Mucosa of rectum (tissue), 2 donors: ENCODE data around the gene COL21A1.
A peak's percentile ranks its signal among the peaks of the same experiment; 100 is the strongest.

Experiments
- H3K27ac ChIP-seq, 2 donors: one replicate each; pipeline ENCODE4 v1.7.0; 2013; ENCODE audit warnings: inconsistent platforms in 2 of 2, low read depth in 2 of 2, low read length in 2 of 2
- H3K27me3 ChIP-seq, 2 donors: one replicate each; pipeline ENCODE4 v1.7.0; 2013; ENCODE audit warnings: low read length in 2 of 2; ENCODE audit not compliant: control insufficient read depth in 2 of 2, insufficient read depth in 2 of 2
- H3K36me3 ChIP-seq, 2 donors: one replicate each; pipeline ENCODE4 v1.7.0; 2013; ENCODE audit warnings: low read length in 2 of 2; ENCODE audit not compliant: control insufficient read depth in 2 of 2, insufficient read depth in 2 of 2
- H3K4me1 ChIP-seq, 2 donors: one replicate each; pipeline ENCODE4 v1.7.0; 2013; ENCODE audit warnings: low read length in 2 of 2, mild to moderate bottlenecking in 1 of 2; ENCODE audit not compliant: control insufficient read depth in 2 of 2, insufficient read depth in 2 of 2
- H3K4me3 ChIP-seq, 2 donors: one replicate each; pipeline ENCODE4 v1.7.0; 2013; ENCODE audit warnings: low read length in 2 of 2
- H3K9ac ChIP-seq, 2 donors: one replicate each; pipeline ENCODE4 v1.7.0; 2013; ENCODE audit warnings: low read length in 2 of 2, low read depth in 1 of 2, mild to moderate bottlenecking in 1 of 2
- H3K9me3 ChIP-seq, 2 donors: one replicate each; pipeline ENCODE4 v1.7.0; 2013; ENCODE audit warnings: low read length in 2 of 2; ENCODE audit not compliant: control insufficient read depth in 2 of 2
- donor health status: healthy.
- donor health status: Normal muscosa, but diverticular disease.

Gene COL21A1

DNA sequence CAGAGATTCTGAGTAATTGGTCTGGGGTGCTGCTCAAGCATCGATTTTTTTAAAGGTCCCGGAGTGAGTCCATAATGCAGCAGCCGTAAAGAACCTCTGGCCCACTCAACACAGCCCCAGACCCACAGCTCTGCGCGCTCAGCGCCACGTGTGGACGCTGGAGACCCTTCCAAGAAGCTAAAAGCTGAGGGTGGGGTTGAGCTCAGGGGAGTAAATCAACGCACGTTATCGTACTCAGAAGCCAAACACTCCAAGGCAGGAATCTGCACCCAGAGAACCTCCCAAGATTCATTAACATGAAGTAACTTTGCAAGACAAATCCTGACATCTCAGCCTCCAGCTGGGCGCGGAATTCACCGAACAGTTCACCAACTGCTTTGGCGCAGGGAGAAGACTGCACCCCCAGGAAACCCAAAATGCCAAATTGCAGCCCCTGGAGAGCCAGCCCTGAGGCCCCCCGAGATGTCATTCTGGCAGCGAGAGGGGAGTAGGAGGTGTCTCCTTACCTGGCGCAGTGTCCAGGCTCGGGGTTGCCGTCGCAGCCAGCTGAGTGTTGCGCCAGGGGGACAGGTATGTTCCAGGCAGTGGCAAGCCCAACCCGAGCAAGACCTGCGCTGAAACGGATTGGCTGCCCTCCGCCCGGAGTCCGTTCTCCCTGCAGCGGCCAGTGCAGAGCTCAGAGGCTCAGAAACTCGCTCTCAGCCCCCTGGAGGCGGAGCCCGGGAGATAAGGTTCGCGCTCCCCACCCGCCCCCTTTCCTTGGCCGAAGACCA, at the start of gene COL21A1:
TSS of gene COL21A1 (minus strand) at position 700 of the 773 bp plus-strand sequence. CDS start 64,962 bp downstream, outside the sequence.
- Histone ChIP-seq H3K27ac (no peak within 1 kb of the TSS), H3K9me3 (no peaks in the 10 kb centered on the region), H3K36me3 (no peaks in the 10 kb centered on the region), H3K27me3 (peaks cover 0 to 2% of the 10 kb centered on the region in 2 donors), H3K9ac (no peak within 1 kb of the TSS), H3K4me3 (peak within 1 kb of the TSS; percentile 61 to 62), H3K4me1 (peaks cover 0 to 3% of the 10 kb centered on the region in 2 donors)

DNA sequence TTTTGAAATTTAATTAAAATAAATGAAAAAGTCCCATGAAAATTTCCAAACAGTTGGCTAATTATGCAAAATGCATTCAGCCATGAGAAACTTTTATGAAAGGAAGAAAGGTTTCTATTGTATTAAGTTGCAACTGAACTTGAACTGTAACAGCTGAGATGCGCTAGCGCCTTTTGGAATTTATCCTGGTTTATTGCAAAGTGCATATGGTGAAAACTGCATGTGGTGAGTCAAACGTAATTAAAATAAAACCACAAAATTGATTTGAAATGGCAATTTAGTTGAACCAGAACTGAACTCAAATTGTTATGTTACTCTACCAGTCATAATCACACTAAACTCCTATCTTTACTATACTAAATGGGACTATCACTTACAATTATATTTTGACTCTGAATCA, 46.4 kb upstream of the COL21A1 start:
- Histone ChIP-seq H3K4me3 (no peak overlapping the region), H3K27me3 (no peaks in the 10 kb centered on the region), H3K27ac (no peak overlapping the region), H3K4me1 (no peaks in the 10 kb centered on the region), H3K9ac (no peak overlapping the region), H3K36me3 (no peaks in the 10 kb centered on the region), H3K9me3 (no peaks in the 10 kb centered on the region)

DNA sequence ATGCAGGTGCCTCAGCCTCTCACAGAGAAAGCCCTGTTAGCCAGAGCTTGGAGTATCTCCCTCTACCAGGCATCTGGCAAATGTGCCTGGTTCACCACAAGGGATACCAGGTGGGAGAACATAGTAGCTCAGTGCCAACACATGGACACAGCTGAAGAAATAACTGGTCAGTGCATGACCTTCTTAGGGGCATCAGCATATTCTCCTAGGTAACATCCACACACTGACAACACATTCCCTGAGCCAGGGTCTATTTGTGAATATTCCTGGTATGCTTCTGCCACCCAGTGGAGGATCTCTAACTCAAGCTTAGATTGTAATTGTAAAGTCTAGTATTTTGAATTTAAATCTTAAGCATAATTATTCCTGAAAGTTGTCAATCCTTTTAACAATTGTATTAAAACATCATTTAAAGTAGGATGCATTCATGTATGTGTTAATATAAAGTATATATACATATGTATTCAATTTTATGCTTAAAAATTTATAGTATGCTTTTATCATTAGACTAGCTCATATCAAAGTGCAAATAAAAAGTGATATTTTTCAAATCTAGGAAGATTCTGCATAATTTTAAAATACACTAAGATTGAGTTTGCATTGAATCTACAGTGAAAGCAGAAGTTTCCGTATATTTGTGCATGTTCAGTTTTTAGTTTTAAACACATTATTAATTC, 45.3 kb upstream of the COL21A1 start:
- no peaks in the 10 kb centered on the region for H3K4me1 ChIP-seq
- no peak overlapping the region for H3K4me3 ChIP-seq
- no peaks in the 10 kb centered on the region for H3K36me3 ChIP-seq
- no peaks in the 10 kb centered on the region for H3K9me3 ChIP-seq
- no peaks in the 10 kb centered on the region for H3K27me3 ChIP-seq
- H3K9ac ChIP-seq: no peak overlapping the region
- no peak overlapping the region for H3K27ac ChIP-seq

DNA sequence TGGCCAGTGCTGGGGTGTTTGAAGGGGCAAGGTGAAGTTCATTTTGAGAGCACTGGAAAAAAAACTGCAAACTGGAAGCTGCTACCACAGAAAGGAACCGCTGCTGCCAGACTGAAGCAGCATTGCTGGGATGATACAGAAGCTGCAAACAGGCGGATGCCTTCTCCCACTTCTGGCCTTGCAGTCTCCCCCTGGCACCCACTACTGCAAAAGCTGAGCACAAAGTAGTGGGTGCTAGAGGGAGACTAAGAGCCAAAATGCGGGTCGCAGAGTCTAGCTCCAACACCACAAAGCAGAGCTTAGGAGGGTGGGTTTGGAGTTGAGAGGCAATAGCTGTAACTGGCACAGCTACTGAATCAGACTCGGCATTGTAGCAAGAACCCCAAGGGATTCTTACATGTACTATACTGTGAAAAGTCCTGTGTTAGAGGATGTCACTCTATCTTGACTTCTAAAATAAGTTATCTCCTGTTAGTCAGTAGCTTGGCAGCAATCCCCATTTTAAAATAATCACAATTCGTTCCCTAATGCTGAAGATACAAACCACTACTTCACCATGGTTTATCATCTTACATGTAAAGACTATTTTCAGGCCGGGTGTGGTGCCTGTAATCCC, 44.0 kb upstream of the COL21A1 start:
- no peaks in the 10 kb centered on the region for H3K27me3 ChIP-seq
- H3K9ac ChIP-seq: no peak overlapping the region
- H3K36me3 ChIP-seq: no peaks in the 10 kb centered on the region
- H3K4me1 ChIP-seq: no peaks in the 10 kb centered on the region
- H3K27ac ChIP-seq: no peak overlapping the region
- no peak overlapping the region for H3K4me3 ChIP-seq
- no peaks in the 10 kb centered on the region for H3K9me3 ChIP-seq

DNA sequence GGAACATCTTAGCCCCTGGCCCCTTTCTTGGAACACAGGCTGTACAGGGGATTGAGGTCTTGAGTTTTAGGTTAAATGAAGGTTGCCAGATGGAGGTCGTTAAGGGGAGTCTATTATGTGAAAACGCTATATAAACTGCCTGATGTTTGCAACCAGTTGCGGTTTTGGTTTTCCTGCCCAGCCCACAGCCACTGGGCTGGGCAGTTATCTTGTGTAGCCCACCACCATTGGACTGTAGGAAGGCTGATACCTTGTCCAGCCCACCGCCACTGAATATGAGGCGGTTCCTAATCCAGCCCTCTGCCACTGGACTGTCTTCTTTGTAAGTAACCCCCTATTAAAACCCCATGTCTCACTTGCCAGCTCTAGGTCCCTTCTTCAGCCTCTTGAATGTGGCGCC, 42.3 kb upstream of the COL21A1 start:
- H3K4me3 ChIP-seq: no peak overlapping the region
- H3K4me1 ChIP-seq: no peaks in the 10 kb centered on the region
- H3K27ac ChIP-seq: no peak overlapping the region
- no peaks in the 10 kb centered on the region for H3K9me3 ChIP-seq
- no peaks in the 10 kb centered on the region for H3K27me3 ChIP-seq
- no peaks in the 10 kb centered on the region for H3K36me3 ChIP-seq
- no peak overlapping the region for H3K9ac ChIP-seq

DNA sequence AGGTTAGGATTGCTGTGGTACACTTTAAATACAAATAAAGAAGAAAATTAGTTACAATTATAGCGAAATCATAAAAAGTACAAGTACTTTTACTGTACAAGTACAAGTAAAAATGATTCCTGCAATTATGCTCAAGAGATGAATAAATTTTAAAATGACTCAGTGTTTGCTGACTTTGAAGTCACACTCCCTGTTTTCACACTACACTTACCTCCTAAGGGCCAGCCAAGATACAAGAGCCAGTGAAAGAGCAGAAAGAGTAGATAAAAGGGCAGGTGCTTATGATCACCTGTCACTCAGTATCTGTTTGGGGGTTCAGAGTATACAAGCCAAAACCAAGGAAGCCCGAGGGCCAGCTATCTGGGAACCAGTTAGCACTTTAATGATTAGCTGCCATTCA, 41.0 kb upstream of the COL21A1 start:
- Histone ChIP-seq H3K4me3 (no peak overlapping the region), H3K9me3 (no peaks in the 10 kb centered on the region), H3K4me1 (no peaks in the 10 kb centered on the region), H3K27ac (no peak overlapping the region), H3K36me3 (no peaks in the 10 kb centered on the region), H3K9ac (no peak overlapping the region), H3K27me3 (no peaks in the 10 kb centered on the region)

DNA sequence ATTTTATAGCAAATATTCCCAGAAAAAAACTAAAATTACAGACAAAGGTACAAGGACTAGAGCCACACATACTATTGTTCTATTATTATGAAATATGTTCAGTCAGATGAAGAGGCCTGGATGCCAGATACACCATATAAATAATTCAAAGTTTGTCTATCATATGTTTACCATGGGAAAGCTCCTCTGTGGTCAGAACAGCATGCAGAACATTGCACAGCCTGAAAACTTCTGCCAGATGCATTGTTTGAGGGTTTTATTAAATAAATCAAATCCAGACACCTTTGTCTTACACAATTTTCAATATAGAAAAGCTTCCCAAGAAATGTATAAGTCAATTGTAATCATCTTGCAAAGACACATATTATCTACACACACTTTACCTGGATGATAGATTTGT, 35.0 kb upstream of the COL21A1 start:
- H3K27ac ChIP-seq: no peak overlapping the region
- no peaks in the 10 kb centered on the region for H3K9me3 ChIP-seq
- H3K27me3 ChIP-seq: no peaks in the 10 kb centered on the region
- no peaks in the 10 kb centered on the region for H3K4me1 ChIP-seq
- H3K4me3 ChIP-seq: no peak overlapping the region
- no peak overlapping the region for H3K9ac ChIP-seq
- no peaks in the 10 kb centered on the region for H3K36me3 ChIP-seq

DNA sequence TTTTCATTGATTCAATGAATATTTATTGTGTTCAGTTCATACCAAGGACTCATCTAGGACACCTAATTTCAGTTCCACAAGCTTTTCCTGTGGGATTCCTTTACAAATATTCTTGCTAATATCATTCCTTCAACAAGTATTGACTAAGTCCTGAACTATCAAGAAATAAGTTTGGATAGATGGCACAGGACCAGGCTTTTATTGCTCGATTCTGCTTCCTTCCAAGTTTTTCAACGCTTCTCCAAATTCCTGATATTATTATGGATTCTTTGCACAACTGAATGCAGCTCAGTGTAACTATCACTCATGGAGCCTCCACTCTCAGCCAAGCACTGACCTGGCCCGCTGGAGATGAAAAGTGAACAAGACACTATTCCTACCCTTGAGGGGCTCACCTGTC, 32.7 kb upstream of the COL21A1 start:
- Histone ChIP-seq H3K4me1 (no peaks in the 10 kb centered on the region), H3K9me3 (no peaks in the 10 kb centered on the region), H3K4me3 (no peak overlapping the region), H3K27me3 (no peaks in the 10 kb centered on the region), H3K9ac (no peak overlapping the region), H3K27ac (no peak overlapping the region), H3K36me3 (no peaks in the 10 kb centered on the region)

DNA sequence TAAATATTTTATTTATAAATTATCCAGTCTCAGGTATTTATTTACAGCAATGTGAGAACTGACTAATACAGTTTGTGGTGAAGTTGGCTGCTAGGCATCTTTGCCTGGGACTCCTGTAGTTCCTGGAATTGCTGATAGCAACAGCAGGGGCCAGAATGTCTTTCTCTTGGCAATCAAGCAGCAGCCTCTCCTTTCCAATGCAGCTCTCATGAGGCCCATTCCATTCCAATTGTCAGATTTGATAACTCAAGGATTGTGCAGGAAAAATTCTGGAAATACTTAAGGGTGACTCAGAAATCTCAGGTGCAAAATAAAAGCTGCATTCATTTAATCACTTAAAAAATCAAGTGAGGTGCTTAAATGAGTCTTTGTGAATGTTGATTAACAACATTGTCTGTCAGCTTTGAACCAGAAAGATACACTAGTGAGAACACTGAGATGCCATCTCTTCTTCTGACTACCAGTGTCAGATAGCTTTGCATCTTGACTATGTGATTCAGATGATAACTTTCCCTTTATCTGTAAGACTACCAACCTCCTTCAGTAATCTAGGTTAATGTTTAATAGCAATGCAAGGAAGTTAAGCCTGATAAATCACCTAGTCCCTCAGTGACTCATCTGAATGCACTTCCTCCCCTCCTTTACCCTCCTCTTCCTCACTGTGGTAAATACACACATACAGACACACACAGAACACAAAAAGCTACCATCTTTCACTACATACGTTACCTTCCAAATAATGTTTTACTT, 32.1 kb upstream of the COL21A1 start:
- Histone ChIP-seq H3K36me3 (no peaks in the 10 kb centered on the region), H3K4me3 (no peak overlapping the region), H3K27me3 (no peaks in the 10 kb centered on the region), H3K4me1 (no peaks in the 10 kb centered on the region), H3K9ac (no peak overlapping the region), H3K27ac (no peak overlapping the region), H3K9me3 (no peaks in the 10 kb centered on the region)

DNA sequence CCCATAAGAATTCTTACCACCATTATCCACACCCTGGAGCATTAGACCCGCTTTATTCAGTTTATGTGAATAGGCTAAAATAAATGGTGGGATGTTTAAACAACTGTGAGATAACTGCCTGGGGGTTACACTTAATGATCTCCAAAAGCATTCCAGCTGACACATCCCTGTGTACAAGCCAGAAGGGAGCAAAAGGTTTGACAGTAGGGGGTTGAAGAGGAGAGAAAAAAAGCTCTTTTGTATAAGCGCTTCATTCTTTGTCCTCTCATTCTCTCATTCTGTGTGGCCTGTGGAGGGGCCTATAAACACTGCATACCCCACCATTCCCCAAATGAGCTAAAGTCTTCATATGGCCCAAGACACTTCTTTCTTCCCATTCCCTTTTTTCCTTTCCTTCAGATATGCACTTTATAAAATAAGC, 30.8 kb upstream of the COL21A1 start:
- Histone ChIP-seq H3K4me1 (no peaks in the 10 kb centered on the region), H3K9me3 (no peaks in the 10 kb centered on the region), H3K27me3 (no peaks in the 10 kb centered on the region), H3K36me3 (no peaks in the 10 kb centered on the region), H3K9ac (no peak overlapping the region), H3K27ac (no peak overlapping the region), H3K4me3 (no peak overlapping the region)
